NB4 (cell line): ENCODE data around the gene CNTN1.

ENCODE experiments used
- DNase-seq: peaks from one replicate; pipeline ENCODE4 v3.0.0; 2010; ENCODE audit warnings: low read depth
- H3K4me3 ChIP-seq: one replicate; pipeline ENCODE4 v1.5.1; 2011; ENCODE audit warnings: mild to moderate bottlenecking, low read depth, low read length, moderate library complexity
- CTCF ChIP-seq: IDR thresholded peaks from one replicate; pipeline ENCODE4 v1.5.1; 2012; ENCODE audit warnings: low read depth, low read length
- MAX ChIP-seq: IDR thresholded peaks from 2 replicates; pipeline ENCODE4 v1.6.1; 2011; ENCODE audit warnings: low read depth, low read length
- MYC ChIP-seq: IDR thresholded peaks from 2 replicates; pipeline ENCODE4 v1.6.1; 2011; ENCODE audit warnings: low read depth, low read length
- POLR2A ChIP-seq: IDR thresholded peaks from 2 replicates; pipeline ENCODE4 v1.6.1; 2011; ENCODE audit warnings: mild to moderate bottlenecking; ENCODE audit not compliant: insufficient read length; ENCODE audit errors: extremely low read depth

CNTN1 gene

GRCh38 chr12:41051954-41052353 is 359.7 kb downstream of the CNTN1 start:
- no peak overlapping the region for H3K4me3 ChIP-seq
- TF ChIP-seq CTCF: no peak
- no peak for TF ChIP-seq MYC
- no peak for TF ChIP-seq MAX
- TF ChIP-seq POLR2A: no peak
- no peak for DNase-seq

GRCh38 chr12:41052441-41052840 is 360.2 kb downstream of the CNTN1 start:
- no peak overlapping the region for H3K4me3 ChIP-seq
- TF ChIP-seq POLR2A (no peak), CTCF (no peak), MAX (no peak), MYC (no peak)
- no peak for DNase-seq

GRCh38 chr12:41053046-41053445 is 360.8 kb downstream of the CNTN1 start:
- no peak overlapping the region for H3K4me3 ChIP-seq
- DNase-seq: no peak
- TF ChIP-seq MYC: no peak
- TF ChIP-seq MAX: no peak
- no peak for TF ChIP-seq CTCF
- no peak for TF ChIP-seq POLR2A

GRCh38 chr12:41055875-41056577 is 363.8 kb downstream of the CNTN1 start:
- no peak for TF ChIP-seq CTCF
- TF ChIP-seq POLR2A: no peak
- TF ChIP-seq MAX: no peak
- no peak for TF ChIP-seq MYC
- no peak for DNase-seq
- no peak overlapping the region for H3K4me3 ChIP-seq

GRCh38 chr12:41058266-41058665 is 366.0 kb downstream of the CNTN1 start:
- H3K4me3 ChIP-seq: no peak overlapping the region
- no peak for DNase-seq
- TF ChIP-seq CTCF (no peak), POLR2A (no peak), MYC (no peak), MAX (no peak)
